ENCODE data around the gene FBN1. TPM values are rescaled to one million over a fixed set of nuclear protein-coding genes. Genes with fewer than 3 reads are reported as not detected.

Gene FBN1
- 30.4 TPM for total RNA-seq

GRCh38 chr15:48645558-48646330 is at the start of gene FBN1:
TSS of gene FBN1 (minus strand) at chr15:48645709. CDS start at chr15:48644769, 940 bp downstream.
- peak in 2 of 3 donors; percentile 86 to 95 for DNase-seq (ENCODE audit: low read depth in 2 of 3, low spot score in 2 of 3)

GRCh38 chr15:48693484-48693883 is 48.0 kb upstream of the FBN1 start:
- DNase-seq (ENCODE audit: low read depth in 2 of 3, low spot score in 2 of 3), result no peak

GRCh38 chr15:48688493-48688892 is 43.0 kb upstream of the FBN1 start:
- no peak for DNase-seq (ENCODE audit: low read depth in 2 of 3, low spot score in 2 of 3)

- DNase-seq (ENCODE audit: low read depth in 2 of 3, low spot score in 2 of 3), result no peak
Measured at GRCh38 chr15:48683991-48684765, 38.7 kb upstream of the FBN1 start.

GRCh38 chr15:48682942-48683651 is 37.6 kb upstream of the FBN1 start:
- no peak for DNase-seq (ENCODE audit: low read depth in 2 of 3, low spot score in 2 of 3)

- no peak for DNase-seq (ENCODE audit: low read depth in 2 of 3, low spot score in 2 of 3)
Measured at GRCh38 chr15:48681353-48681752, 35.8 kb upstream of the FBN1 start.

- DNase-seq (ENCODE audit: low read depth in 2 of 3, low spot score in 2 of 3), result no peak
Measured at GRCh38 chr15:48680841-48681240, 35.3 kb upstream of the FBN1 start.

GRCh38 chr15:48679952-48680351 is 34.4 kb upstream of the FBN1 start:
- DNase-seq (ENCODE audit: low read depth in 2 of 3, low spot score in 2 of 3), result no peak

- no peak for DNase-seq (ENCODE audit: low read depth in 2 of 3, low spot score in 2 of 3)
Measured at GRCh38 chr15:48678851-48679250, 33.3 kb upstream of the FBN1 start.

- DNase-seq (ENCODE audit: low read depth in 2 of 3, low spot score in 2 of 3), result no peak
Measured at GRCh38 chr15:48677821-48678220, 32.3 kb upstream of the FBN1 start.

GRCh38 chr15:48675436-48675835 is 29.9 kb upstream of the FBN1 start:
- DNase-seq (ENCODE audit: low read depth in 2 of 3, low spot score in 2 of 3), result no peak

- no peak for DNase-seq (ENCODE audit: low read depth in 2 of 3, low spot score in 2 of 3)
Measured at GRCh38 chr15:48674876-48675275, 29.4 kb upstream of the FBN1 start.

GRCh38 chr15:48672206-48672605 is 26.7 kb upstream of the FBN1 start:
- DNase-seq (ENCODE audit: low read depth in 2 of 3, low spot score in 2 of 3), result no peak

GRCh38 chr15:48671103-48672022 is 25.9 kb upstream of the FBN1 start:
- DNase-seq (ENCODE audit: low read depth in 2 of 3, low spot score in 2 of 3), result no peak

GRCh38 chr15:48667701-48668100 is 22.2 kb upstream of the FBN1 start:
- no peak for DNase-seq (ENCODE audit: low read depth in 2 of 3, low spot score in 2 of 3)

GRCh38 chr15:48664436-48664835 is 18.9 kb upstream of the FBN1 start:
- no peak for DNase-seq (ENCODE audit: low read depth in 2 of 3, low spot score in 2 of 3)

- DNase-seq (ENCODE audit: low read depth in 2 of 3, low spot score in 2 of 3), result no peak
Measured at GRCh38 chr15:48657950-48658591, 12.6 kb upstream of the FBN1 start.

- DNase-seq (ENCODE audit: low read depth in 2 of 3, low spot score in 2 of 3), result no peak
Measured at GRCh38 chr15:48654801-48655200, 9.3 kb upstream of the FBN1 start.

GRCh38 chr15:48653913-48654670 is 8.6 kb upstream of the FBN1 start:
- no peak for DNase-seq (ENCODE audit: low read depth in 2 of 3, low spot score in 2 of 3)

Data from hematopoietic multipotent progenitor cell (in vitro differentiated cells).